Activated CD4-positive, alpha-beta memory T cell treated with anti-CD3 and anti-CD28 coated beads, Interleukin-2, amount 10 ng/mL, durations not matched to agents 7 days and 5 days (primary cell): Measurements from ENCODE around the gene ACTRT3. TPM values are rescaled to one million over a fixed set of nuclear protein-coding genes. Genes with fewer than 3 reads are reported as not detected.
"Not testable (repeated sequence)": the region's sequence is repeated elsewhere in the genome, so short reads cannot be mapped to it uniquely, and the experiment has no call there.

Source experiments
- CTCF ChIA-PET: fragments of 350-600 bp; sonication (Branson Sonifier 250); formaldehyde crosslinking; loops from one replicate; lab custom pipeline; 2021; ENCODE audit warnings: antibody characterized with exemption, inconsistent platforms; lab: Charles Lee
- POLR2A ChIA-PET: fragments of 350-600 bp; sonication (Branson Sonifier 250); formaldehyde crosslinking; loops from one replicate; lab custom pipeline; 2021; ENCODE audit warnings: antibody characterized with exemption; lab: Charles Lee
- DNase-seq: peaks from one replicate; pipeline ENCODE4 v3.0.0-alpha.2; 2020
- H3K27ac Mint-ChIP-seq: one replicate; pipeline ENCODE4 v1.8.0; 2021; ENCODE audit warnings: mild to moderate bottlenecking, mixed read lengths
- H3K27me3 Mint-ChIP-seq: one replicate; pipeline ENCODE4 v1.8.0; 2021; ENCODE audit warnings: mixed read lengths
- H3K36me3 Mint-ChIP-seq: one replicate; pipeline ENCODE4 v1.8.0; 2021; ENCODE audit warnings: low read depth, mixed read lengths
- H3K4me1 Mint-ChIP-seq: one replicate; pipeline ENCODE4 v1.8.0; 2021; ENCODE audit warnings: mixed read lengths
- H3K4me3 Mint-ChIP-seq: one replicate; pipeline ENCODE4 v1.8.0; 2021; ENCODE audit warnings: mild to moderate bottlenecking, mixed read lengths
- H3K9me3 Mint-ChIP-seq: one replicate; pipeline ENCODE4 v1.8.0; 2021; ENCODE audit warnings: mixed read lengths
- total RNA-seq, 2 experiments: library from RNA; stranded (reverse); gene quantifications; one replicate each; pipeline ENCODE4 v1.2.3, GENCODE V29; 2021

Gene ACTRT3
- total RNA-seq, 2 experiments from 2014 or later = 0.43 to 0.58 TPM

DNA sequence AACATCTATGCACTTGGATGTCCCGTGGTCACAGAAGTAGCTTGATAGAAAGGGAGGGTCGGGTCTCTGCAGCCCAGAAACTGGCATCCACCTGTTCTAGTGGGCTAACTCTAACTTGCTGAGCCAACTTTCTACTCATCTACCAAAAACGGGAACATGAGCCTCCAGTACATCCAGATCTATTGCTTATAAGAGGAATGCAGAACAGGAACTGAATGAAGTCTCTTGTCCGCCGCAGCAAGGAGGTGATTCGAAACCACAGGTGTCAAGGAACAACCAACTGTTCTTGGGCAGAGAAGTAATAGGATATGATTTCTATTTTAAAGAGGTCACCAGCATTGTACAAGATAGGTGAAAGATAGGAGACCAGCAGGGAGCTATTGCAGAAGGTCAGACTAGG lies 22.4 kb downstream of the ACTRT3 start:
- Mint-ChIP-seq H3K27me3 (peaks cover 21% of the 10 kb centered on the region), H3K9me3 (no peaks in the 10 kb centered on the region), H3K4me1 (peaks cover 7% of the 10 kb centered on the region), H3K27ac (no peak overlapping the region), H3K36me3 (no peaks in the 10 kb centered on the region), H3K4me3 (no peak overlapping the region)
- CTCF ChIA-PET = no interaction called here
- no peak for DNase-seq
- POLR2A ChIA-PET = no interaction called here

DNA sequence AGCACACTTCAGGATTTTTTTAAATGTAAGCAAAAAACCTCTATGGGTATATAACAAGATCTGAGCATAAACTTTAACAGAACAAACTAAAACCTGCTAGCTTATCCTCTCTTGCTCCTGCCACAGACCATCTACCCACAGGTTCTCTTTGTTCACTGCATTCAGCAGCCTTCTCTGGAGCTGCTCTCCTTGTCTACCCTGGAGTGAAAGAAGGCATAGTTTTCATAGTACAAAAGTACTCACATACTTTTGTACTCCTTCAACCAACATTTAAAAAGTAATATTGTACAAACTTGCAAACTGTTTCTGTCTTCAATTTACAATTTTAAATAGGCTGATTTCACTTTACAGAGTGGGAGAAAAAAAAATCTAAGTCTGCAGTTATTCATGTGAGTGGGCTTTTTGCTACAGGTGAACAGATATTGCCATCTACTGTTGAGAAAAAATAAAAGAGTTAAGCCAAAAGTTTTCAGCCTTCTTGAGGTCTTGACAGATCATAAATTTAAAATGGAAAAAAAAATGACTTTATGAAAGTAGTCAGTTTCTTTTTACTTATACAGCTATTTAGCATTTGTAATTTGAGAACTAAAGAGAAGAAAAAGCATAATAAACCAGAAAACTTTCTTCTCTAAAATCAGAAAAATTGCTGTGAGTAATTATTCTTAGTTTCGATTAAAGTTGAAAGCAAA lies 24.9 kb downstream of the ACTRT3 start:
- Mint-ChIP-seq H3K9me3 (no peaks in the 10 kb centered on the region), H3K4me1 (peaks cover 7% of the 10 kb centered on the region), H3K4me3 (no peak overlapping the region), H3K36me3 (no peaks in the 10 kb centered on the region), H3K27me3 (peaks cover 17% of the 10 kb centered on the region), H3K27ac (no peak overlapping the region)
- ChIA-PET POLR2A (no interaction called here), CTCF (interaction anchor here (1.2 kb wide), 1 partner anchor 595 kb away, joined by 5 read pairs; no protein-coding TSS in a partner anchor)
- no peak for DNase-seq

DNA sequence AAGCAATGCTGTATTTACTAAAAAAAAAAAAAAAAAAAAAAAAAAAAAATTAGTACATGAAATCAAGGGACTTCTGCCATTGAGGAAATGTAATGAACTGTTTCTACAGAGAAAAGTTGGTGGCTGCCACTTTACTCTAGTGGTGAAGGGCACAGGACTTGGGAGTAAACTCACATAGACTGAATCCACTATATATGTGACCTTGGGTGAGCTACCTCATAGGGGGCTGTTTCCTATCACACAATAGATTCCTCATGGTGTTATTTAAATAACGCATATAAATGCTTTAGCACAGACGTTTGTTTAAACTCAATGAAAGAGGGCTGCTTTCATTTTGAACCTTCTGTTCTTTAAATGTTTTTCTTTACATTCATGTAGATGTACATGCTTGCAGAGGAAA lies 30.3 kb downstream of the ACTRT3 start:
- ChIA-PET POLR2A (no interaction called here), CTCF (no interaction called here)
- Mint-ChIP-seq H3K27ac (no peak overlapping the region), H3K9me3 (no peaks in the 10 kb centered on the region), H3K4me3 (no peak overlapping the region), H3K4me1 (no peaks in the 10 kb centered on the region), H3K27me3 (peaks cover 4% of the 10 kb centered on the region), H3K36me3 (no peaks in the 10 kb centered on the region)
- DNase-seq = no peak

DNA sequence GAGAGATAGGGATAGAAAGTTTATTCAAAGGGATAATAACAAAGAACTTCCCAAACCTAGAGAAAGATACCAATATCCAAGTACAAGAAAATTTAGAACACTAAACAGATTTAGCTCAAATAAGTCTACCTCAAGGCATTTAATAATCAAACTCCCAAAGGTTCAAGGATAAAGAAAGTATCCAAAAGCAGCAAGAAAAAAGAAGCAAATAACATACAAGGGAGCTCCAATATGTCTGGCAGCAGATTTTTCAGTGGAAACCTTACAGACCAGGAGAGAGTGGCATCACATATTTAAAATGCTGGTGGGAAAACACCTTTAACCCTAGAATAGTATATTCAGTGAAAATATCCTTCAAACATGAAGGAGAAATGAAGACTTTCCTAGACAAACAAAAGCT lies 37.5 kb downstream of the ACTRT3 start:
- H3K4me1 Mint-ChIP-seq, DNase-seq, CTCF ChIA-PET, H3K9me3 Mint-ChIP-seq, H3K36me3 Mint-ChIP-seq, POLR2A ChIA-PET, H3K27ac Mint-ChIP-seq, H3K4me3 Mint-ChIP-seq: not testable (repeated sequence)
- H3K27me3 Mint-ChIP-seq = peaks cover 14% of the 10 kb centered on the region

DNA sequence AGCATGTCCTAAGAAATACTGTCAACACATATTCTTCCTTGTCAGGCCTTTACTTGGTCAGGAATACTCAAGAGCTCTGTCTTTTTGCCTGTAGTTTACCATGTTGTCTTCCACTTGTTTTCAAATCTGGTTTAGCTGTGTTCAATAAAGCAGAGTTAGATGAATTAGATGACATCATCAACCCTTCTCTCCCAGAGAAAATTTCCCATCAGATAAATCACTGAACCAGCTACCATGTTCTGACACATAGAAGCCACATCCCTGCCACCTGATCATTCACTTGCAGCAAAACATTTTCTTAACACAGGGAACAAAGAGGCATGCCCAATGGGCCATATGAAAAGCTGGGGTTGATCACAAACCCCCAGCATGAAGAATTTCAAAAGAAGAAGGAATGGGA lies 46.6 kb downstream of the ACTRT3 start:
- Mint-ChIP-seq H3K27me3 (peaks cover 20% of the 10 kb centered on the region), H3K36me3 (no peaks in the 10 kb centered on the region), H3K9me3 (no peaks in the 10 kb centered on the region), H3K4me3 (no peak overlapping the region), H3K4me1 (no peaks in the 10 kb centered on the region), H3K27ac (no peak overlapping the region)
- ChIA-PET POLR2A (no interaction called here), CTCF (no interaction called here)
- DNase-seq = no peak

DNA sequence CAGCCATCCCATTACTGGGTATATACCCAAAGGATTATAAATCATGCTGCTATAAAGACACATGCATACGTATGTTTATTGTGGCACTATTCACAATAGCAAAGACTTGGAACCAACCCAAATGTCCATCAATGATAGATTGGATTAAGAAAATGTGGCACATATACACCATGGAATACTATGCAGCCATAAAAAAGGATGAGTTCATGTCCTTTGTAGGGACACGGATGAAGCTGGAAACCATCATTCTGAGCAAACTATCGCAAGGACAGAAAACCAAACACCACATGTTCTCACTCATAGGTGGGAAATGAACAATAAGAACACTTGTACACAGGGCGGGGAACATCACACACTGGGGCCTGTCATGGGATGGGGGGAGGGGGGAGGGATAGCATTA lies 50.9 kb downstream of the ACTRT3 start:
- H3K4me1 Mint-ChIP-seq, H3K4me3 Mint-ChIP-seq, H3K27me3 Mint-ChIP-seq, H3K9me3 Mint-ChIP-seq, POLR2A ChIA-PET, H3K36me3 Mint-ChIP-seq, DNase-seq, H3K27ac Mint-ChIP-seq, CTCF ChIA-PET: not testable (repeated sequence)

Other genes starting within 250 kb of the ACTRT3 start
- not detected for gene MECOM, start 105.8 kb downstream of the ACTRT3 start, total RNA-seq
- gene TERC, start 4.5 kb downstream of the ACTRT3 start, total RNA-seq = 1 to 10 TPM; 1.9 to 4.0 TPM
- gene MYNN, start 3.8 kb upstream of the ACTRT3 start, total RNA-seq = 10 to 100 TPM; 14.9 to 15.6 TPM
- not detected for gene LRRIQ4, start 43.3 kb upstream of the ACTRT3 start, total RNA-seq
- gene LRRC34, start 43.3 kb upstream of the ACTRT3 start, total RNA-seq = 1 to 10 TPM; 5.6 to 6.0 TPM
- gene LRRC31, start 100.4 kb upstream of the ACTRT3 start, total RNA-seq = not detected
- not detected for gene SAMD7, start 142.0 kb upstream of the ACTRT3 start, total RNA-seq
- gene SEC62, start 197.2 kb upstream of the ACTRT3 start, total RNA-seq = 10 to 100 TPM; 53.7 to 57.9 TPM